ENCODE measurements around the gene MRPS31.
"Not testable (repeated sequence)": the region's sequence is repeated elsewhere in the genome, so short reads cannot be mapped to it uniquely, and the experiment has no call there.

Gene MRPS31

GRCh38 chr13:40789275-40790153 is 18.5 kb upstream of the MRPS31 start, which contains the start of gene SLC25A15:
SLC25A15 (plus strand) TSS chr13:40789611; CDS start chr13:40793227, 3,616 bp downstream.
- DNase-seq (ENCODE audit: low spot score) = peak; percentile 96

- not testable (repeated sequence) for DNase-seq (ENCODE audit: low spot score)
These were observed 17.7 kb upstream of the MRPS31 start for GRCh38 chr13:40788540-40789274.

- no peak for DNase-seq (ENCODE audit: low spot score)
These were observed 16.1 kb upstream of the MRPS31 start for GRCh38 chr13:40787062-40787461.

- no peak for DNase-seq (ENCODE audit: low spot score)
These were observed 15.6 kb upstream of the MRPS31 start for GRCh38 chr13:40786568-40786996.

GRCh38 chr13:40784540-40784939 is 13.6 kb upstream of the MRPS31 start:
- no peak for DNase-seq (ENCODE audit: low spot score)

GRCh38 chr13:40782971-40783370 is 12.0 kb upstream of the MRPS31 start:
- not testable (repeated sequence) for DNase-seq (ENCODE audit: low spot score)

GRCh38 chr13:40781717-40782116 is 10.7 kb upstream of the MRPS31 start:
- no peak for DNase-seq (ENCODE audit: low spot score)

- peak; percentile 37 for DNase-seq (ENCODE audit: low spot score)
These were observed 9.9 kb upstream of the MRPS31 start for GRCh38 chr13:40780822-40781401.

- no peak for DNase-seq (ENCODE audit: low spot score)
These were observed 8.9 kb upstream of the MRPS31 start for GRCh38 chr13:40779796-40780285.

GRCh38 chr13:40779049-40779448 is 8.1 kb upstream of the MRPS31 start:
- no peak for DNase-seq (ENCODE audit: low spot score)

- DNase-seq (ENCODE audit: low spot score) = no peak
These were observed 6.8 kb upstream of the MRPS31 start for GRCh38 chr13:40777809-40778175.

GRCh38 chr13:40777166-40777808 is 6.3 kb upstream of the MRPS31 start:
- peak; percentile 50 for DNase-seq (ENCODE audit: low spot score)

GRCh38 chr13:40776681-40777165 is 5.7 kb upstream of the MRPS31 start:
- DNase-seq (ENCODE audit: low spot score) = no peak

- no peak for DNase-seq (ENCODE audit: low spot score)
These were observed 5.2 kb upstream of the MRPS31 start for GRCh38 chr13:40776232-40776631.

- DNase-seq (ENCODE audit: low spot score) = no peak
These were observed 3.7 kb upstream of the MRPS31 start for GRCh38 chr13:40774672-40775071.

GRCh38 chr13:40772765-40773473 is 1.9 kb upstream of the MRPS31 start:
- DNase-seq (ENCODE audit: low spot score) = no peak

GRCh38 chr13:40770609-40770933 is 419 bp downstream of the MRPS31 start:
- no peak for DNase-seq (ENCODE audit: low spot score)

- DNase-seq (ENCODE audit: low spot score) = no peak
These were observed 1.0 kb downstream of the MRPS31 start for GRCh38 chr13:40769970-40770369.

- no peak for DNase-seq (ENCODE audit: low spot score)
These were observed 5.4 kb downstream of the MRPS31 start for GRCh38 chr13:40765602-40766001.

GRCh38 chr13:40764587-40765403 is 6.2 kb downstream of the MRPS31 start:
- DNase-seq (ENCODE audit: low spot score) = peak; percentile 7

Data from GM03348 (cell line).